CD1c-positive myeloid dendritic cell (primary cell): ENCODE data around the gene KANSL2.
"Not testable (repeated sequence)": the region's sequence is repeated elsewhere in the genome, so short reads cannot be mapped to it uniquely, and the experiment has no call there.

Source experiments
- DNase-seq: peaks from one replicate; pipeline ENCODE4 v3.0.0-alpha.2; 2016; ENCODE audit errors: extremely low spot score

KANSL2 gene

GRCh38 chr12:48686037-48686595 lies 4.1 kb upstream of the KANSL2 start:
- DNase-seq, result no peak

GRCh38 chr12:48683534-48683933 lies 1.5 kb upstream of the KANSL2 start:
- DNase-seq, result no peak

GRCh38 chr12:48682927-48683326 lies 889 bp upstream of the KANSL2 start:
- DNase-seq, result no peak

- DNase-seq, result not testable (repeated sequence)
Observed at GRCh38 chr12:48682533-48682905, 481 bp upstream of the KANSL2 start.

- no peak for DNase-seq
Observed at GRCh38 chr12:48681399-48681709, 684 bp downstream of the KANSL2 start.

GRCh38 chr12:48680861-48681260 lies 1.2 kb downstream of the KANSL2 start:
- no peak for DNase-seq

- peak; percentile 89 for DNase-seq
Observed at GRCh38 chr12:48678551-48679185, 3.4 kb downstream of the KANSL2 start.

- no peak for DNase-seq
Observed at GRCh38 chr12:48671231-48671856, 10.7 kb downstream of the KANSL2 start.

GRCh38 chr12:48668996-48669395 lies 13.0 kb downstream of the KANSL2 start:
- no peak for DNase-seq

- DNase-seq, result no peak
Observed at GRCh38 chr12:48659863-48660262, 22.2 kb downstream of the KANSL2 start.

- DNase-seq, result no peak
Observed at GRCh38 chr12:48651681-48652080, 30.4 kb downstream of the KANSL2 start.

- DNase-seq, result not testable (repeated sequence)
Observed at GRCh38 chr12:48645354-48645753, 36.7 kb downstream of the KANSL2 start.

GRCh38 chr12:48643011-48643410 lies 39.0 kb downstream of the KANSL2 start:
- no peak for DNase-seq

GRCh38 chr12:48641752-48642555 lies 40.1 kb downstream of the KANSL2 start:
- DNase-seq, result not testable (repeated sequence)

- no peak for DNase-seq
Observed at GRCh38 chr12:48640854-48641253, 41.2 kb downstream of the KANSL2 start.

- DNase-seq, result no peak
Observed at GRCh38 chr12:48640428-48640827, 41.6 kb downstream of the KANSL2 start.

GRCh38 chr12:48631071-48631470 lies 51.0 kb downstream of the KANSL2 start:
- DNase-seq, result no peak

GRCh38 chr12:48630346-48630745 lies 51.7 kb downstream of the KANSL2 start:
- no peak for DNase-seq

GRCh38 chr12:48629541-48629940 lies 52.5 kb downstream of the KANSL2 start:
- no peak for DNase-seq

GRCh38 chr12:48627556-48627955 lies 54.5 kb downstream of the KANSL2 start:
- no peak for DNase-seq

- not testable (repeated sequence) for DNase-seq
Observed at GRCh38 chr12:48622997-48623396, 59.0 kb downstream of the KANSL2 start.

- DNase-seq, result peak; percentile 76
Observed at GRCh38 chr12:48618541-48618940, 63.5 kb downstream of the KANSL2 start.

- no peak for DNase-seq
Observed at GRCh38 chr12:48615681-48616080, 66.4 kb downstream of the KANSL2 start.
